ENCODE data around the gene GCSH. TPM values are rescaled to one million over a fixed set of nuclear protein-coding genes. Genes with fewer than 3 reads are reported as not detected.

GCSH gene
- polyA plus RNA-seq, 1 of the 3 experiments (the other 2 are of a cell fraction), result 20.7 TPM

- TF ChIP-seq NRF1 (IDR thresholded peaks at IDR 0.05; ENCODE audit: low read depth, low read length) (no peak), USF1 (IDR thresholded peaks at IDR 0.05; ENCODE audit: borderline replicate concordance, low read depth) (no peak), SIN3A (IDR thresholded peaks at IDR 0.05; ENCODE audit: borderline replicate concordance, low read depth, low read length) (no peak), FOXM1 (IDR thresholded peaks at IDR 0.05; ENCODE audit: low read depth) (no peak)
Measured at GRCh38 chr16:81138831-81139557, 42.8 kb upstream of the GCSH start (continued).

- Histone ChIP-seq H2AFZ (ENCODE audit: low read depth) (no peak overlapping the region), H4K20me1 (ENCODE audit: insufficient read depth) (no peaks in the 10 kb centered on the region), H3F3A (replicated peaks; ENCODE audit: insufficient read depth) (no peaks in the 10 kb centered on the region), H3K9ac (no peak overlapping the region), H3K4me2 (no peak overlapping the region), H3K9me2 (no peaks in the 10 kb centered on the region), H3K27me3 (ENCODE audit: insufficient read depth) (no peaks in the 10 kb centered on the region), H3K4me3 (ENCODE audit: low read depth in 2 of 2, low read length in 1 of 2) (no peak overlapping the region), H3K9me3 (no peaks in the 10 kb centered on the region), H3K79me2 (ENCODE audit: insufficient read depth) (no peaks in the 10 kb centered on the region), H3K36me3 (replicated peaks in 1 of 2; ENCODE audit: control insufficient read depth in 1 of 2, insufficient read depth in 2 of 2, low read length in 1 of 2) (no peaks in the 10 kb centered on the region), H3K4me1 (ENCODE audit: control insufficient read depth in 1 of 2, insufficient read depth in 2 of 2, low read depth in 1 of 2, low read length in 1 of 2) (no peaks in the 10 kb centered on the region), H3K27ac (ENCODE audit: low read depth in 2 of 2, low read length in 1 of 2) (no peak overlapping the region)
- no peak for DNase-seq
- POLR2A ChIA-PET, result no interaction called here
- 68% methylated on average over 7 of the region's 9 CpGs for WGBS (ENCODE audit: low lambda C conversion rate)
- CTCF ChIA-PET, result no interaction called here
- TF ChIP-seq YY1 (IDR thresholded peaks at IDR 0.05; ENCODE audit: low read depth) (no peak), TEAD4 (IDR thresholded peaks at IDR 0.05; ENCODE audit: borderline replicate concordance, insufficient read depth) (no peak), ZBTB33 (IDR thresholded peaks at IDR 0.05; ENCODE audit: borderline replicate concordance, low read depth) (no peak), ELF1 (IDR thresholded peaks at IDR 0.05) (no peak), MEF2A (IDR thresholded peaks at IDR 0.05; ENCODE audit: borderline replicate concordance, low read depth) (no peak), RAD21 (IDR thresholded peaks at IDR 0.05; ENCODE audit: low read length) (no peak), RCOR1 (IDR thresholded peaks at IDR 0.05; ENCODE audit: low read length) (no peak), REST (IDR thresholded peaks at IDR 0.05; ENCODE audit: low read depth, low read length) (no peak), NRF1 (IDR thresholded peaks at IDR 0.05; ENCODE audit: low read depth, low read length) (no peak), GATA2 (CRISPR knock-in tag; IDR thresholded peaks at IDR 0.05) (no peak)
Measured at GRCh38 chr16:81137754-81138153, 41.6 kb upstream of the GCSH start.

Measured in SK-N-SH (cell line).